ENCODE results near the gene HEATR5B. TPM values are rescaled to one million over a fixed set of nuclear protein-coding genes. Genes with fewer than 3 reads are reported as not detected.
"Not testable (repeated sequence)": the region's sequence is repeated elsewhere in the genome, so short reads cannot be mapped to it uniquely, and the experiment has no call there.

Gene HEATR5B
- total RNA-seq, 4 donors from 2014 or later = 34.3 to 52.7 (median 44.5) TPM

DNA sequence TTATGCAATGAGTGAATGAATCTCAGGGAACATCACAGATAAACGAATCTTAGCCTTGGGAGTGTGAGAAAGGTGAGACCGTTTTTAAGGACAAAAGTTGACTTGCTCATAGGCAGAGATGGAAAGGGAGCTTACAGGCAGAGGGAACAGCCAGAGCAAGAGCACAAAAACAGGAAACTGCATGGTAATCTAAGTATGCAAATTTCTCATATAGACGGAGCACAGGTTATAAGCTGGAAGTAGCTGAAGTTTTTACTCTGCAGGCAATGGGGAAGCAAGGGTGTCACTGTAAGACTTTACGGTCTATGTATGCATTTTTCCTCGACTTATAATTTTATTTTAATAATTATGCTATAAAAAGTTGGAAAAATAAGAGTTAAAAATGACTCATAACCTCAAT, 73.0 kb downstream of the HEATR5B start:
- Histone ChIP-seq H3K9me3 (no peaks in the 10 kb centered on the region), H3K27me3 (no peaks in the 10 kb centered on the region), H3K4me3 (replicated peaks in 1 of 3) (no peak overlapping the region), H3K36me3 (peaks cover 22 to 31% of the 10 kb centered on the region in 2 donors), H3K4me1 (no peaks in the 10 kb centered on the region), H3K27ac (no peak overlapping the region)
- no peak for DNase-seq
- no peak for TF ChIP-seq POLR2A (IDR thresholded peaks at IDR 0.05)
- TF ChIP-seq, protein P1, sequence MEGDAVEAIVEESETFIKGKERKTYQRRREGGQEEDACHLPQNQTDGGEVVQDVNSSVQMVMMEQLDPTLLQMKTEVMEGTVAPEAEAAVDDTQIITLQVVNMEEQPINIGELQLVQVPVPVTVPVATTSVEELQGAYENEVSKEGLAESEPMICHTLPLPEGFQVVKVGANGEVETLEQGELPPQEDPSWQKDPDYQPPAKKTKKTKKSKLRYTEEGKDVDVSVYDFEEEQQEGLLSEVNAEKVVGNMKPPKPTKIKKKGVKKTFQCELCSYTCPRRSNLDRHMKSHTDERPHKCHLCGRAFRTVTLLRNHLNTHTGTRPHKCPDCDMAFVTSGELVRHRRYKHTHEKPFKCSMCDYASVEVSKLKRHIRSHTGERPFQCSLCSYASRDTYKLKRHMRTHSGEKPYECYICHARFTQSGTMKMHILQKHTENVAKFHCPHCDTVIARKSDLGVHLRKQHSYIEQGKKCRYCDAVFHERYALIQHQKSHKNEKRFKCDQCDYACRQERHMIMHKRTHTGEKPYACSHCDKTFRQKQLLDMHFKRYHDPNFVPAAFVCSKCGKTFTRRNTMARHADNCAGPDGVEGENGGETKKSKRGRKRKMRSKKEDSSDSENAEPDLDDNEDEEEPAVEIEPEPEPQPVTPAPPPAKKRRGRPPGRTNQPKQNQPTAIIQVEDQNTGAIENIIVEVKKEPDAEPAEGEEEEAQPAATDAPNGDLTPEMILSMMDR (IDR thresholded peaks at IDR 0.05) = no peak
- intact Hi-C loops (cut with DNase I) = no loop called here
- 87 to 89% methylated on average over 5 of the region's 5 CpGs for WGBS, 2 donors

DNA sequence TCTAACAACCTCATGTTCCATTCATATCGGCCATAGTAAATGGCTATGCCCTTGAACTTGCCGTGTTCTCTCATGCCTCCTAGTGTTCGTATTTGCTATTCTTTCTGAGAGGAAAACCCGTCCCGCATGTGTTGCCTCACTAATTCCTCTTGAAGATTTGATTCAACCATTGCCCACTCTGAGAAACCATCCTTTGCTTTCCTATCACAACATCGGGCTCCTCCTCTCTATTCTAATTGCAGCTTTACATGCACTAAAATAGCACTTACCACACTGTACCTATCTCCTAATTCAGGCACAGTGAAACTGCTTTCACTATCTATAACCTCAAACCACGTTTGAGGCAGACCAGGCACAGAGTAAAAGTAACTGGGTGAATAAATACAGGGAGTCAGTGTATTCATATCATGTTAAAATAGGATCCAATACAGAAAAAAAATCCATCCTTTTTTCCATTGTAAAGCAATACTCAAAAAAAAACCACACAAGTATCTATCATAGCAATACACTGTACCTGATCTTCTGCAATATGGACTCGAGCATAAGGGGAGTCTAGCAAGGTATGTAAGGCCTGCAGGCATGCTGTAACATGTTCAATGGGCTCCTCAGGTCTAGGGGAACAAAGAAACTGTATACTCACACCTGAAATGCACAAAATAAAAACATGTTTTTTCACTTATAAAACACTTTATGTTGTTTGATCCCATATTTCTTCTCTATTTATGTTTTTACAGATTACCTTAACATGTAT, 78.9 kb downstream of the HEATR5B start:
- no peak overlapping the region for H3K4me3 ChIP-seq (replicated peaks in 1 of 3)
- peaks cover 29 to 40% of the 10 kb centered on the region in 2 donors for H3K36me3 ChIP-seq
- no peaks in the 10 kb centered on the region for H3K9me3 ChIP-seq
- DNase-seq = no peak
- intact Hi-C loops (cut with DNase I) = no loop called here
- TF ChIP-seq, protein P1 (IDR thresholded peaks at IDR 0.05) = peak in 2 of 6 experiments; percentile 13 to 24
- TF ChIP-seq POLR2A (IDR thresholded peaks at IDR 0.05) = no peak
- no peak overlapping the region for H3K27ac ChIP-seq
- no peaks in the 10 kb centered on the region for H3K4me1 ChIP-seq
- WGBS, 2 donors = 73 to 83% methylated on average over 8 of the region's 8 CpGs
- no peaks in the 10 kb centered on the region for H3K27me3 ChIP-seq

GRCh38 chr2:37000988-37001556, 83.1 kb downstream of the HEATR5B start:
- intact Hi-C loops (cut with DNase I) = no loop called here
- WGBS, 2 donors = 89 to 91% methylated on average over 2 of the region's 2 CpGs
- no peak for DNase-seq

GRCh38 chr2:37000318-37000717, 83.9 kb downstream of the HEATR5B start:
- intact Hi-C loops (cut with DNase I) = no loop called here
- no peak overlapping the region for H3K4me3 ChIP-seq (replicated peaks in 1 of 3)
- WGBS, 2 donors = 93% methylated on average over 6 of the region's 6 CpGs
- H3K27ac ChIP-seq = no peak overlapping the region
- DNase-seq = no peak
- no peaks in the 10 kb centered on the region for H3K27me3 ChIP-seq
- no peak for TF ChIP-seq POLR2A (IDR thresholded peaks at IDR 0.05)
- TF ChIP-seq, protein P1 (IDR thresholded peaks at IDR 0.05) = no peak
- no peaks in the 10 kb centered on the region for H3K9me3 ChIP-seq
- peaks cover 32 to 50% of the 10 kb centered on the region in 2 donors for H3K36me3 ChIP-seq
- no peaks in the 10 kb centered on the region for H3K4me1 ChIP-seq

More at GRCh38 chr2:37000988-37001556, 83.1 kb downstream of the HEATR5B start:
- H3K4me1 ChIP-seq = no peaks in the 10 kb centered on the region
- no peaks in the 10 kb centered on the region for H3K27me3 ChIP-seq
- TF ChIP-seq, protein P1 (IDR thresholded peaks at IDR 0.05) = no peak
- no peak for TF ChIP-seq POLR2A (IDR thresholded peaks at IDR 0.05)
- no peak overlapping the region for H3K27ac ChIP-seq
- H3K4me3 ChIP-seq (replicated peaks in 1 of 3) = no peak overlapping the region
- no peaks in the 10 kb centered on the region for H3K9me3 ChIP-seq
- H3K36me3 ChIP-seq = peaks cover 36 to 50% of the 10 kb centered on the region in 2 donors

GRCh38 chr2:36999416-36999815, 84.8 kb downstream of the HEATR5B start:
- H3K36me3 ChIP-seq = peaks cover 28 to 42% of the 10 kb centered on the region in 2 donors
- DNase-seq; H3K9me3 ChIP-seq; H3K4me1 ChIP-seq; H3K27me3 ChIP-seq; H3K4me3 ChIP-seq (replicated peaks in 1 of 3); intact Hi-C loops (cut with DNase I); H3K27ac ChIP-seq: not testable (repeated sequence)
- WGBS, 2 donors = 96 to 97% methylated on average over 9 of the region's 9 CpGs
